OCI-LY7 (cell line): ENCODE results near the gene WWOX.

Experiments
- CTCF ChIP-seq: fragments of 200-600 bp; sonication (generic); conservative IDR thresholded peaks from 2 replicates; pipeline ENCODE4 v1.5.1; 2014; ENCODE audit warnings: mild to moderate bottlenecking, antibody characterized with exemption, low read length, moderate library complexity, mixed read lengths
- EZH2phosphoT487 ChIP-seq: fragments of 200-600 bp; sonication (generic); IDR thresholded peaks from 2 replicates; pipeline ENCODE4 v1.6.1; 2018; ENCODE audit warnings: low read depth, borderline replicate concordance, mild to moderate bottlenecking, mixed run types, antibody characterized with exemption, low read length, moderate library complexity, mixed read lengths

- no peak for TF ChIP-seq CTCF
- no peak for TF ChIP-seq EZH2phosphoT487
These were observed 100.0 kb downstream of the WWOX start for GRCh38 chr16:78199325-78200022.
